Rectal smooth muscle tissue (tissue), 1 donor: ENCODE measurements around the gene DUSP7.

Experiments used
- H3K27ac ChIP-seq: one replicate; pipeline ENCODE4 v1.7.0; 2013; ENCODE audit warnings: low read depth, low read length, inconsistent platforms
- H3K27me3 ChIP-seq: one replicate; pipeline ENCODE4 v1.7.0; 2013; ENCODE audit warnings: low read length; ENCODE audit not compliant: control insufficient read depth, insufficient read depth
- H3K36me3 ChIP-seq: one replicate; pipeline ENCODE4 v1.7.0; 2013; ENCODE audit warnings: low read length; ENCODE audit not compliant: control insufficient read depth, insufficient read depth
- H3K4me1 ChIP-seq: one replicate; pipeline ENCODE4 v1.7.0; 2013; ENCODE audit warnings: low read length; ENCODE audit not compliant: control insufficient read depth, insufficient read depth
- H3K4me3 ChIP-seq: one replicate; pipeline ENCODE4 v1.7.0; 2013; ENCODE audit warnings: low read length
- H3K9ac ChIP-seq: one replicate; pipeline ENCODE4 v1.7.0; 2013; ENCODE audit warnings: low read length

Gene DUSP7

DNA sequence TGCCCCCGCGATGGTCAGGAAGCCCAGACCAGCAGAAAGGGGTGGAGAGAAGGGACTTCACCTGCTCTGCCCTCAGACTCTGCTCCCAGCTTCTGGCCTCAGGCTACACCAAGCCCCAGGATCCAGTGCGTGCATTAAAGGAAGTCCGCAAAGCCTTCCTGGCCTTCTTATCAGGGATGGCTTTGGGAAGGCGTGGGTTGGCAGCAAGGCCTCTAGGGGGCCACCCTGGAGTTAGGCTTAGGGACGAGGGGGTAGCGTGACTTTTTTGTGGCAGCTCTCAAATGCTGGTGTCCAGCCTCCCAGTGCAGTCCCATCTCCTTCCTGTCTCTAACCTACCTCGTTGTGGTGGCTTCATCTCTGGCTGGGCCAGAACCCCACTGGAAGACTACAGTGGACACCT is 41.8 kb downstream of the DUSP7 start:
- no peak overlapping the region for H3K27ac ChIP-seq
- H3K9ac ChIP-seq, result no peak overlapping the region
- no peak overlapping the region for H3K4me3 ChIP-seq
- no peaks in the 10 kb centered on the region for H3K27me3 ChIP-seq
- no peaks in the 10 kb centered on the region for H3K36me3 ChIP-seq
- H3K4me1 ChIP-seq, result no peaks in the 10 kb centered on the region

DNA sequence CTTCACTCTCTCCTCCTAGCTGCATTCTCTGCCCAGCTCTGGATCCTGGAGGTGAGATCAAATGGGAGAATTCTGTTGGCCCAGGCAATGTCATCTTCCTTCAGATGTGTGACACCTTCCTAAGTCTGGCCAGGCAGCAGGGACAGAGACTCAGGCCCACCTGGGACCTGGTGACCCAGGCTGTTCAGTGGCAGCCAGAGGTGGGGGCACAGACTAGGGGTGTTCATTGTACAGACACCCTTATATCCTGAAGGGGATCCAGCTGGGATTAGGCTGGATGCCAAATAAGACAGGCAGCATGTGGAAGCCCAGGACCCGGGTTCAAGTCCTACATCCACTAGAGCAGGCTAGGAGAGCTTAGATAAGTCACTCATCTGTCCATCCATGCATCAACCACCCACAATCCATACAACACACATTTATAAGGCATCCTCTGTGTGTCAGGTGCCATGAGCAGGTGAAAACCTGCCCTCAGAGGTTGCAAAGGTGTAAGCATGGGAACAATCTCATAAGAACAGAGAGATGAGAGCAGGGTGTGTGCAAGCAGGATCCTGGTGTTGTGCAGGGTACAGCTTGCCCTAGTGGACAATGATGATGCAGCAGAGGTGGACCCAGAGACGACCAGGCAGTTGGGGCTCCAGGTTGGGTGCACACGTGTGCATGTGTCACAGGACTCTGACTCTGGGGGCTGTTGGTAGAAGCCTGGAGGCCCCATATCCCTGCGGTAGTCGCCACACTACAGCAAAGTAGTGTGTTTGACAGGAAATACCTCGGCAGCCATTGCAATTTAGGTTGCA is 42.4 kb downstream of the DUSP7 start:
- Histone ChIP-seq H3K9ac (no peak overlapping the region), H3K4me1 (no peaks in the 10 kb centered on the region)

DNA sequence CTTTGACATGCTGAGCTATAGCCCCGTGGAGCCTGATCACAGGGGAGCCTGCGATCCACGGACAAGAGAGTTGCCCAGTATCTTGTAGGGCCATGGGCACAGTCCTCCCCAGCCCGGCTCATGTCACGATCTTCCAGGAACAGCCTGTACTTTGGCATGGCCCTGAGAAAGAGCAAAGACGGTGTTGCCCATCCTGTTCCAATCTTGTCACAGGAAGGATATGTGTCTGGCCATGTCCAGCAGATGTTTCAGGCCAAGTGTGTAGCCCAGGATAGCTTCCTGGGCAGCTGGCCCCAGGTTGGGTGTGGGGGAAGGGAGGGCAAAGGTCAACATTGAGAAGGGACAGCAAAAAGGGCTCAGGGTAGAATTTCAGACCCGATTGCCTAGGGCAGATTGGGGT is 43.7 kb downstream of the DUSP7 start:
- H3K27me3 ChIP-seq, result no peaks in the 10 kb centered on the region
- no peaks in the 10 kb centered on the region for H3K4me1 ChIP-seq
- H3K36me3 ChIP-seq, result no peaks in the 10 kb centered on the region
- H3K4me3 ChIP-seq, result no peak overlapping the region
- H3K27ac ChIP-seq, result no peak overlapping the region
- no peak overlapping the region for H3K9ac ChIP-seq

More for the DNA sequence above, 42.4 kb downstream of the DUSP7 start:
- Histone ChIP-seq H3K4me3 (no peak overlapping the region), H3K27me3 (no peaks in the 10 kb centered on the region), H3K36me3 (no peaks in the 10 kb centered on the region), H3K27ac (no peak overlapping the region)

DNA sequence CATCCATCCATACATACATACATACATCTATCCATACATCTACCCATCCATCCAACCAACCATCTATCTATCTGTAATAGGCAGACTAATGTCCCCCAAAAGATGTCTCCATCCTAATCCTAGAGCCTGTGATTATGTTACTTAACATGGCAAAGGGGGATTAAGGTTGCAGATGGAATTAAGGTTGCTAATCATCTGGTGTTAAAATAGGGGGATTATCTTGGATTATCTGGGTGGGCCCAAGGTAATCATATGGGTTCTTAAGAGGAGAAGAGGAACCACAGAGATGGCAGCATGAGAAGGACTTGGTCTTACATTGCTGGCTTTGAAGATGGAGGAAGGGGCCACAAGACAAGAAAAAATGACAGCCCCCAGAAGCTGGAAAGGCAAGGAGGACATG is 45.9 kb downstream of the DUSP7 start:
- Histone ChIP-seq H3K27me3 (no peaks in the 10 kb centered on the region), H3K4me3 (no peak overlapping the region), H3K9ac (no peak overlapping the region), H3K27ac (no peak overlapping the region), H3K36me3 (no peaks in the 10 kb centered on the region), H3K4me1 (no peaks in the 10 kb centered on the region)

DNA sequence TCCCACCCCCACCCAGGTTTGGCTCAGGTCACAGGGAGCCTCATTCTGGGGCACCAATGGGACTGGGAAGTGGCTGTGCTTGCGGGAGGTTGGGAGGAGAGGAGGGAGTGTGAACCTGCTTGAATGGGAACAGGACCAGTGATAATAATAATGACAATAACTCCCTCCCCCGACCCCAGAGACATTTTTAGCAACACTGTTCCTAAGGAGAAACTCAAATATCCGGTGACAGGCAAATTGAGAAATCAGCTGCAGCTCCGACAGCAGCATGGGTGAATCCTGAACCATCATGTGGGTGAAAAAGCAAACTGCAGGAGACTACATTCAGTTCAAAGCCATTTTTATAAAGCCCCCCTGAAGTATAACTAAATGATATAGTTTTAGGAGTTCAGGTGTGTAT is 49.1 kb downstream of the DUSP7 start:
- Histone ChIP-seq H3K27ac (no peak overlapping the region), H3K4me3 (no peak overlapping the region), H3K27me3 (no peaks in the 10 kb centered on the region), H3K4me1 (no peaks in the 10 kb centered on the region), H3K36me3 (no peaks in the 10 kb centered on the region), H3K9ac (no peak overlapping the region)

DNA sequence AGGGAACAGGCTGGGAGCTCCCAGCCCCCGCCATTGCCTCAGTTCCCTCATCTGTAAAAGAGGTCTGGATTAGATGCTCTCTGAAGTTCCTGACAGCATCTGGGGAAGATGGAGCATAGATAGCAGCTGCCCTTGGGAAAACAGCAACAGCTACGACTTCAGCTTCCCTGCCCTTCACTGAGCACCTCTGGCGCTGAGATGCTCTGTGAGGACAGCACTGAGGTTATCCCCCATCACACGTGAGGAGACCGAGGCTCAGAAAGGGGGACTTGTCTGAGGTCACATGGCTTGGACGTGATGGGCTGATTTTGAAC is 49.6 kb downstream of the DUSP7 start:
- H3K27ac ChIP-seq, result no peak overlapping the region
- no peaks in the 10 kb centered on the region for H3K27me3 ChIP-seq
- H3K4me3 ChIP-seq, result no peak overlapping the region
- H3K4me1 ChIP-seq, result no peaks in the 10 kb centered on the region
- no peaks in the 10 kb centered on the region for H3K36me3 ChIP-seq
- no peak overlapping the region for H3K9ac ChIP-seq

DNA sequence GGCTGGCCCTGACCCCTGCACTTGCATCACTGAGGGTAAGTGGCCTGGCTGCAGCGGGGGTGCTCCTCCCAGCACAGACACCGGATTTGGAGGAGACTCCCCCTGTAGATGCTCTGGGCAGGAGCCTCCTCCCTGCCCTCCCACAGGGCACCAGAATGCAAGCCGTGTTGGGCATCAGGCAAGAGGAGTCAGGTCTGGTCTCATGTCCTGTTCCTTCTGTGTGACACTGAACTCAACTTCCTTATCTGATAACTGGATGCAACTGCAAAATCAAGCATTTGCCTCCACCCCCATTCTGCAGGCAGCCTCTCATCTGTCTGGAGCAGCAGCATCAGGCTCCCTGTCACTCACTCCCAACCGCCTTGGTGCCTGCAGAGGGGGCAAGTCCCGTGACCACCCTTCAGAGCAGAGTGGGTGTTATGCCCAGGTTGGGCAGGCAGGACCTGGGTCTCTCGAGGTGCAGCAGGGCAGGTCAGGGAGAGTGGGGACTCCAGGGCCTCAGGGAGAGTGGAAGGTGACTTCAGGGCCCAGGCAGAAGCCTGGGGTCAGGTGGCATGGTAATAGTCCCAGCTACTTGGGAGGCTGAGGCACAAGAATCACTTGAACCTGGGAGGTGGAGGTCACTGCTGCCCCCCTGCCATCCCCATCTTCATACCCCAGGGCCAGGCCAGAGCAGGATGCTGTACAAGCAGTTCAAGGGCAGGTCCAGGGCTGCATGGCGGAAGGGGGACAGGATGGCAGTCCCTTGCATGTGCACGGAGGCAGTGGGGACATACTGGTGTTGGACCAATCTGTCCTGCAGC is 50.2 kb downstream of the DUSP7 start:
- H3K4me3 ChIP-seq, result no peak overlapping the region
- H3K27ac ChIP-seq, result no peak overlapping the region

DNA sequence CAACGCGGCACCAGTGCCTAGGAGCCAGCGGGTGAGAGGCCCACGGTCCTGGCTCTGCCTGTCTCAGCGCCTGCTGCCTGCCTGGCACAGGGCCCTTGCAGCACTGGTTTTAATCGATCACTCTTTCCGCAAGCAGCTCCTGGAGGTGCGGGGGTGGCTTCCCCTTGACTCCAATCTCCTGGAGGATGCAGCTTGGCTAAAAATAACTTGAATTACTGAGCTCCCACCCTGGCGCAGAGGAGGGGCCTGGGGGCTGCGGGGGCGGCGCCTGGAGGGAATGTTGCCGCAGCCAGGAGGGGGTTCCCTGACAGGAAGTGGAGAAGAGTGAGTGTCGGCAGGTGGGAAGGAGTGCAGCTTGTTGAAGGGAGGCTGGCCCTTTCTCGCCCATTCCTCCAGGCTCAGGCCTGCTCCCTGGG is 50.8 kb downstream of the DUSP7 start:
- Histone ChIP-seq H3K4me3 (no peak overlapping the region), H3K9ac (no peak overlapping the region), H3K36me3 (no peaks in the 10 kb centered on the region), H3K27ac (no peak overlapping the region), H3K27me3 (peaks cover 3% of the 10 kb centered on the region), H3K4me1 (no peaks in the 10 kb centered on the region)

More for the DNA sequence above, 50.2 kb downstream of the DUSP7 start:
- Histone ChIP-seq H3K36me3 (no peaks in the 10 kb centered on the region), H3K4me1 (no peaks in the 10 kb centered on the region), H3K9ac (no peak overlapping the region), H3K27me3 (peaks cover 3% of the 10 kb centered on the region)

DNA sequence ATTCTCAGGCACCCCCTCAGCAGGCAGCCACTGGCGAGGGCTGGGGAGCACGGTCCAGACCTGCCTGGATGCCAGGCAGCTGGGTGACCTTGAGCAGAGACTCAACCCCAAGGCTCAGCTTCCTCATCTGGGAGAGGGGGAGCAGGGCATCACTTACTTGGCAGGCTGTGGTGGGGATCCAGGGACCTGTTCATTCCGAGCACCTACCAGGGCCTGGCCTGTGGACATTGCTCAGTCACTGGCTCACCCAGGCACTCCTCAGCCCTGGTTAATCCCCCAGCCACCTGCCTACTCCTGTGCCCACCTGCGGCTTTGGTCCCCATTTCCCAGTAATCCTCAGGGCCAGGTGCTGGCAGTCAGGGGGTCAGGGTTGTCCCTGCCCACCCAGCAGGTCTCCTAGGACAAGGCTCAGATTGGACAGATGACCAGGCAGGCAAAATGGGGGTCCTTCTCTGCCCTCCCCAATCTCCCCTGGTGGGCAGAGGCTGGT is 51.4 kb downstream of the DUSP7 start:
- Histone ChIP-seq H3K36me3 (no peaks in the 10 kb centered on the region), H3K27ac (no peak overlapping the region), H3K4me3 (no peak overlapping the region), H3K9ac (no peak overlapping the region), H3K27me3 (peaks cover 3% of the 10 kb centered on the region), H3K4me1 (no peaks in the 10 kb centered on the region)

DNA sequence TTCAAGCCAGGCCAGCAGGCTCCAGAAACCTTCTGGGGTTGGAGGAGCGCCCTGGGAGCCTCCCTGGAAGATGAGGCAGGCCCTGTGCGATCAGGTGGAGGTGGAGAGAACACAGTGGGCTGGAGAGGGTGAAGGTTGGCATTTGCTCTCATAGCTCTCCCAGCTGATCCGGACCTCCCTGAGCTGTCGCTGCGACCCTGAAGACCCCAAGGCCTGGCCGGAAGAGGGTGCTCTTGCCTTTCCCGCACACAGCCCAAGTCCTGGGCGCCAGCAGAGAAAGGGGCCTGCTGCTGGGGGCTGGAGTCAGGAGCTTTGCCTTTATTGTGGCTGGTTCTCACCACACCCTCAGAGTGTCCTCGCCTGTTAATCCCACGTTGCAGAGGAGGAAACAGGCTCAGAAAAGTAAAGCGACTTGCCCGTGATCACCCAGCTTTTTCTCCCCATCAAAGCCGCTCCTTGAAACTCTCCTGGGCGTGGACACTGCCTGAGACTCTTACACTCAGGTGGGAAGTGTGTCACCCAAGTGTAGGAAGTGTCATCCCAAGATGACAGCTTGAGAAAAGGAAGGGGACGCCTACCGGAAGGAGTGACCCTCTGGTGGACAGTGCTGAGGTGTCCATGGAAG is 52.1 kb downstream of the DUSP7 start:
- H3K9ac ChIP-seq, result no peak overlapping the region
- no peak overlapping the region for H3K27ac ChIP-seq
- H3K36me3 ChIP-seq, result no peaks in the 10 kb centered on the region
- H3K4me1 ChIP-seq, result no peaks in the 10 kb centered on the region
- H3K4me3 ChIP-seq, result no peak overlapping the region
- peaks cover 3% of the 10 kb centered on the region for H3K27me3 ChIP-seq

DNA sequence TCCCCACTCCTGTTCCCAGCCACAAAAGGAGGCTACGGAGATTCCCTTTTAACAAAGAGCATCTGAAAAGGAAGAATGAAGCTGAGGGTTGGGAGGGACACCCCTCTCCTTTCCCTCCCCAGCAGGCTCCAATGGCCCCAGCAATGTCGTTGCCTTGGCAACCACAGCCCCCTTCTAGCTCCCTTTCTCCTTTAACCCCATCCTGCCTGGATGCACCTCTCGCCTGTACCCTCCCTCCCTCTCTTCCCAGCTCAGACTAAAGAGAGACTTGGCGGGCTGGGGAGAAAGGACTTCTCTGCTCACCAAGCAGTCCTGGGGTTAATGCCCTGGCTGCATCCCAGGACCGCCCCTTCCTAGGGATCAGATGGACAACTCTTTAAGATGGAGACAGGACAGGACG is 53.6 kb downstream of the DUSP7 start:
- no peaks in the 10 kb centered on the region for H3K36me3 ChIP-seq
- no peak overlapping the region for H3K27ac ChIP-seq
- H3K4me3 ChIP-seq, result no peak overlapping the region
- peaks cover 3% of the 10 kb centered on the region for H3K27me3 ChIP-seq
- H3K4me1 ChIP-seq, result no peaks in the 10 kb centered on the region
- H3K9ac ChIP-seq, result no peak overlapping the region

DNA sequence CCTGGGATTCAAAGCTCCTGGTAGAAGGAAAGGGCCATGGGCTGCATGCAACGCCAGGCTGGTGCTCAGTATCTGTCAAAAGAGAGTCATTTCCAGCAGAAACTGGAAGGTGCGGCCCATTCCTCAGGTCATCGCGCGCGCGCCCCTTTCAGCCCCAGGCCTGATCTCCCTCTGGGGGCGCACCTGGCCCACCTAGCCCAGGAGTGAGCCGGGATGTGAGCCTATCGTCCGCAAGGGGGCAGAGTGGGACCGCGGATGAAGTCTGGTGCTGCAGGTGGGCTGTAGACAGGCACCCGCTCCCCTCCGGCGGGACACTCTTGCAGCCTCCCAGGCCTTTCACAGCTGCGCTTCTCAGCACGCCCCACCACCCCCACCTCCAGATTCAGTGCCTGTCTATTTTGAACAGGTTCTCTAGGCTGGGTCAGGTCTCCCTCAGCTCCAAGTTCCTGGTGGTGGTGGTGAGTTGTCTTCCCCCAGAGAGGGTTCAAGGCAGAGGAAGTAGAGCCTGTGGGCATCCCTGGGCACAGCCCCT is 54.9 kb downstream of the DUSP7 start:
- H3K27me3 ChIP-seq, result peaks cover 3% of the 10 kb centered on the region
- no peak overlapping the region for H3K4me3 ChIP-seq
- H3K36me3 ChIP-seq, result no peaks in the 10 kb centered on the region
- H3K9ac ChIP-seq, result no peak overlapping the region
- no peak overlapping the region for H3K27ac ChIP-seq
- H3K4me1 ChIP-seq, result no peaks in the 10 kb centered on the region
